ENCODE results near the gene PRPF39.
"Not testable (repeated sequence)": the region's sequence is repeated elsewhere in the genome, so short reads cannot be mapped to it uniquely, and the experiment has no call there.

The PRPF39 gene

GRCh38 chr14:45083976-45084722 is at the start of gene PRPF39:
TSS of gene PRPF39 (plus strand) at chr14:45084116. CDS start at chr14:45095240, 11,124 bp downstream.
- peak; percentile 96 for DNase-seq (ENCODE audit: low read depth)

- DNase-seq (ENCODE audit: low read depth), result no peak
Measured at GRCh38 chr14:45034730-45035129, 49.2 kb upstream of the PRPF39 start.

- DNase-seq (ENCODE audit: low read depth), result no peak
Measured at GRCh38 chr14:45038256-45038655, 45.7 kb upstream of the PRPF39 start.

GRCh38 chr14:45038865-45039264 is 45.1 kb upstream of the PRPF39 start:
- DNase-seq (ENCODE audit: low read depth), result no peak

- DNase-seq (ENCODE audit: low read depth), result no peak
Measured at GRCh38 chr14:45039390-45039789, 44.5 kb upstream of the PRPF39 start.

GRCh38 chr14:45041641-45042040 is 42.3 kb upstream of the PRPF39 start:
- DNase-seq (ENCODE audit: low read depth), result no peak

- no peak for DNase-seq (ENCODE audit: low read depth)
Measured at GRCh38 chr14:45044638-45045037, 39.3 kb upstream of the PRPF39 start.

GRCh38 chr14:45048385-45048784 is 35.5 kb upstream of the PRPF39 start:
- DNase-seq (ENCODE audit: low read depth), result no peak

- no peak for DNase-seq (ENCODE audit: low read depth)
Measured at GRCh38 chr14:45051180-45051579, 32.7 kb upstream of the PRPF39 start.

- DNase-seq (ENCODE audit: low read depth), result no peak
Measured at GRCh38 chr14:45051896-45052295, 32.0 kb upstream of the PRPF39 start.

- DNase-seq (ENCODE audit: low read depth), result no peak
Measured at GRCh38 chr14:45057349-45057748, 26.6 kb upstream of the PRPF39 start.

GRCh38 chr14:45057881-45058364 is 26.0 kb upstream of the PRPF39 start:
- DNase-seq (ENCODE audit: low read depth), result no peak

- no peak for DNase-seq (ENCODE audit: low read depth)
Measured at GRCh38 chr14:45060551-45060950, 23.4 kb upstream of the PRPF39 start.

GRCh38 chr14:45065540-45065939 is 18.4 kb upstream of the PRPF39 start:
- no peak for DNase-seq (ENCODE audit: low read depth)

- no peak for DNase-seq (ENCODE audit: low read depth)
Measured at GRCh38 chr14:45065956-45066355, 18.0 kb upstream of the PRPF39 start.

- no peak for DNase-seq (ENCODE audit: low read depth)
Measured at GRCh38 chr14:45066667-45067066, 17.2 kb upstream of the PRPF39 start.

- DNase-seq (ENCODE audit: low read depth), result no peak
Measured at GRCh38 chr14:45068396-45068795, 15.5 kb upstream of the PRPF39 start.

- DNase-seq (ENCODE audit: low read depth), result no peak
Measured at GRCh38 chr14:45070215-45070614, 13.7 kb upstream of the PRPF39 start.

GRCh38 chr14:45072126-45072525 is 11.8 kb upstream of the PRPF39 start:
- no peak for DNase-seq (ENCODE audit: low read depth)

- no peak for DNase-seq (ENCODE audit: low read depth)
Measured at GRCh38 chr14:45073231-45073879, 10.6 kb upstream of the PRPF39 start.

GRCh38 chr14:45078323-45078722 is 5.6 kb upstream of the PRPF39 start:
- DNase-seq (ENCODE audit: low read depth), result no peak

GRCh38 chr14:45080416-45080968 is 3.4 kb upstream of the PRPF39 start:
- not testable (repeated sequence) for DNase-seq (ENCODE audit: low read depth)

GRCh38 chr14:45081096-45081495 is 2.8 kb upstream of the PRPF39 start:
- DNase-seq (ENCODE audit: low read depth), result not testable (repeated sequence)

All from activated T-cell treated with anti-CD3 and anti-CD28 coated beads for 48 hours (primary cell).